ENCODE data around the gene CKS1B. TPM values are rescaled to one million over a fixed set of nuclear protein-coding genes. Genes with fewer than 3 reads are reported as not detected.

CKS1B gene
- total RNA-seq, 1 experiment from 2014 or later: 295 TPM

- peak overlapping the region; percentile 89 for H3K27ac ChIP-seq (ENCODE audit: low read depth, low read length, poor library complexity, severe bottlenecking)
Measured at GRCh38 chr1:155003227-155003765, 28.8 kb downstream of the CKS1B start.

GRCh38 chr1:155003766-155004351, 29.4 kb downstream of the CKS1B start:
- DNase-seq (ENCODE audit: low spot score): peak; percentile 45
- CTCF ChIA-PET: interaction anchor here (0.6 to 1.0 kb wide), 2 partner anchors 14 to 21 kb away, joined by 3 read pairs; no protein-coding TSS in a partner anchor
- Histone ChIP-seq H3K27ac (ENCODE audit: low read depth, low read length, poor library complexity, severe bottlenecking) (peak overlapping the region; percentile 89), H3K9me3 (ENCODE audit: low read depth, low read length, poor library complexity, severe bottlenecking) (no peaks in the 10 kb centered on the region), H3K4me3 (ENCODE audit: low read depth, low read length, poor library complexity, severe bottlenecking) (peak overlapping the region; percentile 70), H3K36me3 (ENCODE audit: insufficient read depth, low read length, poor library complexity, severe bottlenecking) (no peaks in the 10 kb centered on the region), H3K4me1 (ENCODE audit: insufficient read depth, low read length, poor library complexity, severe bottlenecking) (peaks cover 20% of the 10 kb centered on the region), H3K27me3 (replicated peaks; ENCODE audit: insufficient read depth, low read depth, low read length, poor library complexity) (no peaks in the 10 kb centered on the region)
- intact Hi-C loops (cut with micrococcal nuclease; ENCODE audit: unreplicated experiment): loop anchor here (5.0 kb wide), 2 partner anchors 78 to 447 kb away; partner anchors contain the start of gene UBE2Q1
- BruUV-seq (replicated peaks): no TSS peak
- POLR2A ChIA-PET (ENCODE audit: low non-redundant PET): interaction anchor here (0.7 to 1.3 kb wide), 2 partner anchors 13 to 273 kb away, joined by 4 to 9 read pairs; partner anchors contain the start of gene HCN3
- TF ChIP-seq CTCF (conservative IDR thresholded peaks at IDR 0.05; ENCODE audit: low read depth, low read length): no peak
- no peak for TF ChIP-seq EZH2 (IDR thresholded peaks at IDR 0.05; ENCODE audit: borderline replicate concordance, low read depth, low read length, poor library complexity, severe bottlenecking)

More at GRCh38 chr1:155003227-155003765, 28.8 kb downstream of the CKS1B start:
- peaks cover 20% of the 10 kb centered on the region for H3K4me1 ChIP-seq (ENCODE audit: insufficient read depth, low read length, poor library complexity, severe bottlenecking)
- no peaks in the 10 kb centered on the region for H3K36me3 ChIP-seq (ENCODE audit: insufficient read depth, low read length, poor library complexity, severe bottlenecking)
- intact Hi-C loops (cut with micrococcal nuclease; ENCODE audit: unreplicated experiment): loop anchor here (5.0 kb wide), 2 partner anchors 79 to 446 kb away; partner anchors contain the start of gene UBE2Q1
- H3K4me3 ChIP-seq (ENCODE audit: low read depth, low read length, poor library complexity, severe bottlenecking): peak overlapping the region; percentile 70
- ChIA-PET POLR2A (ENCODE audit: low non-redundant PET) (interaction anchor here (0.7 kb wide), 1 partner anchor 274 kb away, joined by 9 read pairs; the partner anchor contains the start of gene HCN3), CTCF (interaction anchor here (0.7 to 1.0 kb wide), 2 partner anchors 13 to 14 kb away, joined by 3 to 4 read pairs; no protein-coding TSS in a partner anchor)
- BruUV-seq (replicated peaks): no TSS peak
- TF ChIP-seq CTCF (conservative IDR thresholded peaks at IDR 0.05; ENCODE audit: low read depth, low read length): no peak
- no peak for TF ChIP-seq EZH2 (IDR thresholded peaks at IDR 0.05; ENCODE audit: borderline replicate concordance, low read depth, low read length, poor library complexity, severe bottlenecking)
- H3K27me3 ChIP-seq (replicated peaks; ENCODE audit: insufficient read depth, low read depth, low read length, poor library complexity): no peaks in the 10 kb centered on the region
- peak; percentile 41 for DNase-seq (ENCODE audit: low spot score)
- H3K9me3 ChIP-seq (ENCODE audit: low read depth, low read length, poor library complexity, severe bottlenecking): no peaks in the 10 kb centered on the region

GRCh38 chr1:155004352-155005075, 30.0 kb downstream of the CKS1B start:
- POLR2A ChIA-PET (ENCODE audit: low non-redundant PET): interaction anchor here (1.3 kb wide), 1 partner anchor 13 kb away, joined by 4 read pairs; no protein-coding TSS in a partner anchor
- Histone ChIP-seq H3K27me3 (replicated peaks; ENCODE audit: insufficient read depth, low read depth, low read length, poor library complexity) (no peaks in the 10 kb centered on the region), H3K27ac (ENCODE audit: low read depth, low read length, poor library complexity, severe bottlenecking) (peak overlapping the region; percentile 89), H3K4me3 (ENCODE audit: low read depth, low read length, poor library complexity, severe bottlenecking) (peak overlapping the region; percentile 70), H3K36me3 (ENCODE audit: insufficient read depth, low read length, poor library complexity, severe bottlenecking) (no peaks in the 10 kb centered on the region), H3K4me1 (ENCODE audit: insufficient read depth, low read length, poor library complexity, severe bottlenecking) (peaks cover 20% of the 10 kb centered on the region), H3K9me3 (ENCODE audit: low read depth, low read length, poor library complexity, severe bottlenecking) (no peaks in the 10 kb centered on the region)
- intact Hi-C loops (cut with micrococcal nuclease; ENCODE audit: unreplicated experiment): loop anchor here (5.0 kb wide), 2 partner anchors 78 to 447 kb away; partner anchors contain the start of gene UBE2Q1
- BruUV-seq (replicated peaks): no TSS peak
- DNase-seq (ENCODE audit: low spot score): peak; percentile 39
- TF ChIP-seq CTCF (conservative IDR thresholded peaks at IDR 0.05; ENCODE audit: low read depth, low read length): no peak
- no peak for TF ChIP-seq EZH2 (IDR thresholded peaks at IDR 0.05; ENCODE audit: borderline replicate concordance, low read depth, low read length, poor library complexity, severe bottlenecking)
- CTCF ChIA-PET: interaction anchor here (0.6 to 1.0 kb wide), 3 partner anchors 13 to 21 kb away, joined by 3 to 9 read pairs (median 3); no protein-coding TSS in a partner anchor
